ENCODE results near the gene CAPRIN1.

- TF ChIP-seq GATA2 (IDR thresholded peaks at IDR 0.05; ENCODE audit: low read depth, low read length), result no peak
- TF ChIP-seq GATA3 (IDR thresholded peaks at IDR 0.05; ENCODE audit: low read depth, low read length), result no peak
These were observed 29.4 kb upstream of the CAPRIN1 start for GRCh38 chr11:34021977-34022735.
